Kidney capillary endothelial cell (primary cell): ENCODE measurements around the gene RAMACL.

Experiments
- DNase-seq: peaks from one replicate; pipeline ENCODE4 v3.0.0-alpha.2; 2018; ENCODE audit warnings: low spot score

RAMACL gene

GRCh38 chr6:166573511-166574216 lies 12.8 kb downstream of the RAMACL start:
- DNase-seq, result no peak

GRCh38 chr6:166572370-166573261 lies 13.9 kb downstream of the RAMACL start:
- no peak for DNase-seq

- no peak for DNase-seq
Observed at GRCh38 chr6:166570929-166571713, 15.4 kb downstream of the RAMACL start.

DNA sequence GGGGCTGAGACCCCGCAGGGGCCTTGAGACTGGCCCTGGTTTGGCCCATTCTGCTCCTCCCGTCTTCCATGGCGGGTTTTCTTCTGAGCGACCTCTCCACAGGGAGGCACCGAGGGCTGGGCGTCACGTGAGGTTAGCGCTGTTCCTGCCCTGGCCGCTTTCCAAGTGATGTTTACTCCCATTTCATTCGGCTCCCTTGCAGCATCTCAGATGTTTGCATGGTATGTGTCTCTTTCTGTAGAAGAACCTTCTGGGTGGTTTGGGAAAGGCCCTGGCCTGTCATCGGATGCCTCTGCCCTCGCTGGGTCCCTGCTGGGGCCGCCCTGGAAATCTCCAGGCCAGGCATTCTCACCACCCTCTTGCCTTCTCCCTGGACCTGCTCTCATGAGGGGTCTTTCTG lies 17.3 kb downstream of the RAMACL start:
- DNase-seq, result no peak

DNA sequence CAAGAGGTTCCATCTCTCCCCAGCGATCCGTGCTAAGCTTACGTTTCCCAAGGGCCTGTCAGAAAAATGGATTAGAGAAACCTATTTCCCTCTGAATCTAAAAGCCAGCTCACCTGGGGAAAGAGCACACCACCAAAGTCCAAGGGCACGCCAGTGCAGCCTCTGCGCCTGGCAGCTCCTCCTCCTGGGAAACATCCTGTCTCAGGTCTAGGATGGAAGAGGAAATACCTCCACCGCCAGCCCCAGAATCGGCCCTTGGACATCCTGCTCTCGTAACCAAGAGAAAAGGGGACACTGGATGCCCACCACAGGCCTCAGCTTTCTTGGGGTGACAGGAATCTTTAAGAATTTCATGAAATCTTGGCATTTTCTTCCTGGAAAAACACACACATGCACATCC lies 18.7 kb downstream of the RAMACL start:
- DNase-seq, result no peak

- DNase-seq, result no peak
Observed at GRCh38 chr6:166567107-166567506, 19.4 kb downstream of the RAMACL start.

DNA sequence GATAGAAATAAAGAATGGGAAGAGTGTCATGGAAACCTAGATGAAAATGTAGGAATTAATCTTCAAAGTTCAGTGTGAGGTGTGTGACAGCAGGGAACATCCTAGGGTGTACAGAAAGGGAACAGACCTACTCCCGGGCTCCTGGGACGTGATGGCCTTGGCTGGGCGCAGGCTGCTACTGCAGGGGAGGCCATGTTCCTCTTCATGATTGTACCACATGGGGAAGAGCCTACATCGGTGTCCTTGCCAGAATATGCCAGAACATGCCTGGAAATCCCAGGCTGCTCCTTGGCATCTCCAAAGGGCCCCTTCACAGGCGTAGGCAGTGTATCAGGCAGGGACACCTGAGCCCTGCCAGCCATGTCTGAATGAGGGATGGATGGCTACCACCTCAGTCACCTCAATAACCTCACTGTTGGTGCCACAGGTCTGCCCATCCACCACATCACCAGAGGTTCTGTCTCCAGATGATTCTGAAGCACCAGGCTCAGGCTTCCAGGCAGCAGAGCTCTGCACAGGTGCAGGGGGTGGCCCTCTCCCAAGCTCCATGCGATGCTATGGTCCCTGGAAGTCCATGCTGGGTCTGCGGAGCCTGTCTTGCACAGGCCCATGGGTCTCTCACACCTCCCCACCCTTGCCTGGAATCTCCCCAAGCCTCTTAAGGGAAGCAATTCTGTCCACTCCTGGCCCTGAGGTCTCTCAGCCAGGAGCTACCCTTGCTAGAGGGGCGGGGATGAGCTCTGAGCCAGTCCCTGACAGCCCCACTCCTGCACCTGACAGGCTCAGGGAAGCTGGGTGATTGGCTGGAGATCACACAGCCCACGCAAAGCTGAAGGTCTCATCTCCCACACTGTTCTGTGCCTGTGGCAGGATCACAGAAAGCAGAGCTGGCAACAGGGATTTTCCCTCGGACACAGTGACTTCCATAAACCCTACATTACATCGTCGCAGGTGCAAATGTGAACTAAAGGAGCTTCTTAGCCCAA lies 20.2 kb downstream of the RAMACL start:
- no peak for DNase-seq

DNA sequence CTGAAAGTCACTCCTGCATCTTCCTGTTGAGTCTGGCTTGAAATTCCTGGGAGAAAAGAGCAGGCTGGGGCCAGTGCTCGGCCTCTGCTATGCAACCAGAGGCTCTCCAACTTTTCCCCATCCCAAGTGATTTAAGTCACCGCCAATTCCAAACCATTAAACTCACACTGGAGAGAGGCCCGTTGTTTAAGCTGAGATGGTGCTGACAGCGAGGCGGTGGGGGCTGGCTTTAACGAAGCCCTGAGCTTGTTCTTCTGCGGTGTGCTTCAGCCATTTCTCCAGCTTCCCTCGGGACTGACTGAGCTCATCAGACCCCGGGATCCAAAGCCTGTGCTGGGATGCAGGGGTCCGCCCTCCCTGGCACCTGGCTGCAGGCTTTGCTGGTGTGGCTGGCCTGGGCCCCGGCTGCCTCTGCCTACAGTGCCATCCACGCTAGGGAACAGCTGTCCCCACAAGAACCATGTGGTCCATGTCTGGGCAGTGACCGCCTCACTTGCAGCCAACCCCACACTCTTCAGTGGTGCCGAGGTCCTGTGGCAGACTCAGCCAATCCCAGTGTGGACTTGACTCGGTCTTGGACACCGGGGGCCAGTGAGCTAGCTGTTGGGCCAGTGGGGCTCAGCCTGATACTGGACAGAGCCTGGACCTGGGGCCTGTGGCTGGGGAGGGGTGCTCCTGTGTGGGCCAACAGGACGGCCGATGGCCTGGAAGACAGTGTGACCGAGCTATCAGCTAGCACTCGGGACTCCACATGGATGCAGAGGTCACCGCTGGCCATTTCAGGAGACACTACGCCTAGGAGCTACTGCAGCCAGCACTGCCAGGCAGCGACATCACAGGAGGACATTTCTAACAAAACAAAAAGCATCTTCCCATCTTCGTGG lies 21.2 kb downstream of the RAMACL start:
- no peak for DNase-seq

DNA sequence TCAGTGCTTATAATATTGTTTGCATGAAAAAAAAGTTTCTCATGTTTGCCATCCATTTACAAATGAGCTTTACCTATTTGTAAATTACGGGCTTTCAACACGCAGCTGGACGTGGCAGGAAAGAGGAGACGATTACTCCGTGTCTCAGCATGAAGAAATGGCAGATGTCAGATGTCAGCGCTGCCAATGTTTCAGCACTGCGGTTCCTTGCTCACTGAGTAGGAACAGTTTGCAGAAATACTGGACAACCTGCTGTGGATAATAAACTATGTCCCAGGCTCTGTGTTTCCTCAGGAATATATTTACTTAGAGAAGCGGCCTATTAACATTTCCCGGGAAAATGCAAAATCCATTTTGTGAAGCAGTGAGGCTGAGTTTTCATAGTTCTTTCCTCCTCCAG lies 22.7 kb downstream of the RAMACL start:
- DNase-seq, result no peak

GRCh38 chr6:166563200-166563599 lies 23.3 kb downstream of the RAMACL start:
- DNase-seq, result no peak

- DNase-seq, result no peak
Observed at GRCh38 chr6:166562726-166563125, 23.8 kb downstream of the RAMACL start.

DNA sequence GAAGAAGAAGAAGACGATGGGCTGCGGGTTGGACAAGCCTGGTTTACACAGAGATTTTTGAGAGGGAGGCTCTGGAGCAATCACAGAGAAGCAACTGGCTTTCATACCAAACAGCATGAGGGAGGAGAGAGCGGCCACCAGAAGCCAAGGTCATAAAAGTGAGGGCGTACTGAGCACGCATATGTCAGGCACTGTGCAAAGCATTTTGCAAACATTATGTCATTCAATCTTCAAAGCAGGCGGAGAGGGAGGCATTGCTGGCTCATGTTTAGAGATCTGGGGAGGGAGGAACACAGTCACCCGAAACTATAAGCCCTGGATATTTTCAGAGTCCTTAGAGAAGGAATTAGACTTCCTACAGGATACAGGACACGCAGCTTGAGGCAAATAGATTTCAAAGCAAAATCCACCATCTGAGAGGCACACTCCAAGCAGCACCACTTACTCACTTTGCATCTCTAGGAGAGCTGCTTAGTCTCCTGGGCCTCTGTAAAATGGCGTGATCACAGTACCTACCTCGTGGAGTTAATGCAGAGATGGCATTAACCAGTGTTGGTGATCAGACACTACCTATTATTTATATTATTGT lies 24.6 kb downstream of the RAMACL start:
- DNase-seq, result no peak

- DNase-seq, result no peak
Observed at GRCh38 chr6:166560222-166560621, 26.3 kb downstream of the RAMACL start.

- DNase-seq, result no peak
Observed at GRCh38 chr6:166559662-166560061, 26.8 kb downstream of the RAMACL start.

DNA sequence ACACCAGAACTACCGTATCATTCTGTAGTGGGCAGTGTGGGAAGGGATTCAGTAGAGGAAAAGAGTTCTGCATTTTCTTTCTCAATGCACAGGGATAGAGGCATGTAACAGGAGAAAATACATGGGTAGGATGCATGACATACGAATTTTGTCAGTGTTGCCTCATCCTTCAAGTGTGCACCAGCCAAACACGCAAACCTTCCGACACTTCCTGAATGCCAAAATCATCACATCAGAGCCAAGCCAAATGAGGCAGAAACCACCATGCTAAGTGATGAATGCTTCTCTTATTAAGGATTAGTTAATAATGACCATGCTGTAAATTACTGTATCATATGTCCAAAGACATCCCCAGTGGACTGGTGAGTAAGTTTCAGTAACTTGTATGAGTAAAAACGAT lies 27.3 kb downstream of the RAMACL start:
- no peak for DNase-seq

- no peak for DNase-seq
Observed at GRCh38 chr6:166558156-166559005, 28.1 kb downstream of the RAMACL start.

DNA sequence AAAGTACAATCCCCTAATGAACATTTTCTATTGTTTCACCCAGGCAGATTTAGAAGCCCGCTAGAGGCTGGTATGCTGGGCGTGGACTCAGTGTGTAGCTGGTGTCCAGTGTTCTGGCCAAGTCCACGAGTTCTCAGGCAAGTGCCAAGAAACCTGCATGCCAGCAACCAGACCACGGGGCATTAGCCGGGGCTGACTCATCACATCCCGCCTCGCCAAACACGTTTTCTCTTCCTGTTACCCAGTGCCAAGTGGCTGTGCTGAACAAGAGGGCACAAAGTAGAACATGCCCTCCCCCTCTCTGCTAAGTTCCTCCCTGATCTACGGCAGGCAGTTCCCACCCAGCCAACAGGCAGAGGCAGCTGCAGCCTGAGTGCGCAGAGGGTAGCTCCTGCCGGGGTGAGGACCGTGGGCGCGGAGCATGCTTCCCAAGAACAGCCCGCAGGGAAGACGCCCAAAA lies 29.6 kb downstream of the RAMACL start:
- peak; percentile 57 for DNase-seq

DNA sequence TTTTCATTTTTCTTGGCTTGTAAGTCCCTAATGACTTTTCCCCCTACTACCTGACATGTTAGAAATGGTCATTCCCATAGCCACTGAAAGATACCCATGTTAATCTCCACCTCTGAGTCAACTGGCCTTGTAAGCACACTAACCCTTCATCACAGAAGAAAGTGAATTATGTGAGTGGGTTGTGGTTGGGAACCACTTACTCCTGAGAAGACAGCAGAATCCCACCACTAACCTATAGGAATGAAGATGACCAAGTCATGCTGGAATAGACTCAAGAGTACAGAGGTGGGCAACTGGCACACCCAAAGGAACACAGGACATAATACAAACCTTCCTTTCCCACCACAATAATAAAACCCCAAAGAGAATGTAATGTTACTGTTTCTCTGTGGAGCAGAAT lies 30.1 kb downstream of the RAMACL start:
- no peak for DNase-seq

- DNase-seq, result no peak
Observed at GRCh38 chr6:166555086-166555485, 31.4 kb downstream of the RAMACL start.
